C4-2B (cell line): Measurements from ENCODE around the gene GNAS-AS1.

Source experiments
- CTCF ChIP-seq: fragments of 450-650 bp; conservative IDR thresholded peaks from 2 replicates; pipeline ENCODE4 v1.5.1; 2017; ENCODE audit warnings: mild to moderate bottlenecking
- ZFX ChIP-seq: fragments of 450-650 bp; IDR thresholded peaks from 2 replicates; pipeline ENCODE4 v1.6.1; 2017

- TF ChIP-seq CTCF (no peak), ZFX (peak; percentile 49)
Observed at GRCh38 chr20:58890518-58891085, 39.9 kb upstream of the GNAS-AS1 start.
